ENCODE data around the gene DDX23. TPM values are rescaled to one million over a fixed set of nuclear protein-coding genes. Genes with fewer than 3 reads are reported as not detected.
A peak's percentile ranks its signal among the peaks of the same experiment; 100 is the strongest.

The DDX23 gene
- polyA plus RNA-seq (94.6 and 96.5 TPM in 2 replicates), polyA minus RNA-seq (68.2 and 73.7 TPM in 2 replicates)

DNA sequence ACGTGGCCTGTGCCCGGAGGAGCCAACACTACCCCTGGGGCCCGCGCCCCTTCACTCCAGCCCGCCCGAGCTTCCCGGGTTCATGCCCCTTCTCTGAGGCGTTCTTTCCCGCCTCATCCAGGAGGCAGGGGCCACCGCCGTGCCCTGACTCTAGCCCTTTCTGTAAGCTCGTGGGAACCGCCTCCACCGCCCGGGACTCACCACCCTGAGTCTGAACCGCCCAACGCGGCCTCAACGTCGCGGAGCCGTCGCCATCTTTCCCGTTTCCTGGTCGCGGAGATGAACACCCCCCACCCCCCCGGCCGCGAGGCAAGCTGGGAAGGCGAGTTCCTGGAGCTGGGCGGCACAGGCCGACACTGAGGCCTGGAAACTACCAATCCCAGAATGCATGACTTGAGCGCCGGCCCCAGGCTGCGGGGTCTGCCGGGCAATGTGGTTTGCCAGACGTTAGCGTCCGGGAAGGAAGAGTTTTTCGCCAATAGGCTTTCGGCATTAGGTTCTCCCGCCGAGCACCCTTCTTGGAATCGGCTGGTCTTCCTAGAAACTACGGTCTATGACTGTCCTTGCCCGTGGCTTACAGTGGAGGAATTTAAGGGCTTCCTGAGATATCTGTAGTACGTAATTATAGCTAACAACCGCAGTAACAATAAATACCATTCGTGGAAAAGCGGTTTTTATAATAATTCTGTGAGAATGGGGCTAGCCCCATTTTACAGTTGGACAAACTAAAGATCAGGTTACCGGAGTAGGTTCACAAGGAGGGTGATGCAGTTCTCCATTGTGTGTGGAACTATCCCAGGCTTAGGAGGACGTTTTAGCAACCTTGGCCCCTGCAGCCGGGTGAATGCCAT lies at the start of gene DDX23:
TSS of gene DDX23 (minus strand) at position 281 of the 851 bp plus-strand sequence. CDS start 6,381 bp downstream, outside the sequence.
- Histone ChIP-seq H3K36me3 (ENCODE audit: insufficient read depth, low read length) (no peaks in the 10 kb centered on the region), H3K27ac (ENCODE audit: low read length) (peak within 1 kb of the TSS; percentile 72)

DNA sequence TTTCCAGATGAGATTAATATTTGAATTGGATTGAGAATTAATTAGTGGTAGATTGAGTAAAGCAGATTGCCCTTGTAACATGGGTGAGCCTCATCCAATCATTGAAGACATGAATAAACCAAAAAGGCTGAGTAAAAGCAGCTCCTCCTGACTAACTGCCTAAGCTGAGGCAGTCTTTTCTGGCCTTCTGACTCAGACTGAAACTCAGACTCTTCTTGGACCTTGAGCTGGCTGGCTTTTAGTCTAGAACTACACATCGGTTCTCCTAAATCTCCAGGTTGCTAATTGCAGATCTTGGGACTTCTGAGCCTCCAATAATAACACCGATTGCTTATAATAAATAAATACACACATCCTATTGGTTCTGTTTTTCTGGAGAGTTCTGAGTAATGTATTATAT lies 49.3 kb upstream of the DDX23 start:
- no peaks in the 10 kb centered on the region for H3K9me3 ChIP-seq (ENCODE audit: low read length)
- H3K4me3 ChIP-seq (ENCODE audit: low read length) = no peak overlapping the region
- H3K27me3 ChIP-seq (ENCODE audit: insufficient read depth, low read depth, low read length) = no peaks in the 10 kb centered on the region
- H3K79me2 ChIP-seq (replicated peaks; ENCODE audit: insufficient read depth, low read length) = no peaks in the 10 kb centered on the region
- H2AFZ ChIP-seq (ENCODE audit: low read depth, low read length) = no peak overlapping the region
- no peaks in the 10 kb centered on the region for H4K20me1 ChIP-seq (ENCODE audit: insufficient read depth)
- H3K4me2 ChIP-seq (ENCODE audit: low read length) = no peak overlapping the region
- no peaks in the 10 kb centered on the region for H3K9me2 ChIP-seq (ENCODE audit: insufficient read depth, low read length)
- H3F3A ChIP-seq (ENCODE audit: insufficient read depth, low read length, poor library complexity, severe bottlenecking) = no peaks in the 10 kb centered on the region
- H3K9ac ChIP-seq (ENCODE audit: low read length) = no peak overlapping the region
- no peak overlapping the region for H3K27ac ChIP-seq (ENCODE audit: low read length)
- no peaks in the 10 kb centered on the region for H3K36me3 ChIP-seq (ENCODE audit: insufficient read depth, low read length)
- TF ChIP-seq CTCF (IDR thresholded peaks at IDR 0.05; ENCODE audit: poor library complexity, severe bottlenecking) (no peak), EZH2 (IDR thresholded peaks at IDR 0.05; ENCODE audit: borderline replicate concordance, insufficient read depth, low read length, poor library complexity, severe bottlenecking) (no peak), POLR2AphosphoS5 (IDR thresholded peaks at IDR 0.05) (no peak), SMC3 (conservative IDR thresholded peaks at IDR 0.05; ENCODE audit: poor library complexity) (no peak), EP300 (conservative IDR thresholded peaks at IDR 0.05; ENCODE audit: poor library complexity, severe bottlenecking) (no peak)
- TF ChIP-seq, protein P1, sequence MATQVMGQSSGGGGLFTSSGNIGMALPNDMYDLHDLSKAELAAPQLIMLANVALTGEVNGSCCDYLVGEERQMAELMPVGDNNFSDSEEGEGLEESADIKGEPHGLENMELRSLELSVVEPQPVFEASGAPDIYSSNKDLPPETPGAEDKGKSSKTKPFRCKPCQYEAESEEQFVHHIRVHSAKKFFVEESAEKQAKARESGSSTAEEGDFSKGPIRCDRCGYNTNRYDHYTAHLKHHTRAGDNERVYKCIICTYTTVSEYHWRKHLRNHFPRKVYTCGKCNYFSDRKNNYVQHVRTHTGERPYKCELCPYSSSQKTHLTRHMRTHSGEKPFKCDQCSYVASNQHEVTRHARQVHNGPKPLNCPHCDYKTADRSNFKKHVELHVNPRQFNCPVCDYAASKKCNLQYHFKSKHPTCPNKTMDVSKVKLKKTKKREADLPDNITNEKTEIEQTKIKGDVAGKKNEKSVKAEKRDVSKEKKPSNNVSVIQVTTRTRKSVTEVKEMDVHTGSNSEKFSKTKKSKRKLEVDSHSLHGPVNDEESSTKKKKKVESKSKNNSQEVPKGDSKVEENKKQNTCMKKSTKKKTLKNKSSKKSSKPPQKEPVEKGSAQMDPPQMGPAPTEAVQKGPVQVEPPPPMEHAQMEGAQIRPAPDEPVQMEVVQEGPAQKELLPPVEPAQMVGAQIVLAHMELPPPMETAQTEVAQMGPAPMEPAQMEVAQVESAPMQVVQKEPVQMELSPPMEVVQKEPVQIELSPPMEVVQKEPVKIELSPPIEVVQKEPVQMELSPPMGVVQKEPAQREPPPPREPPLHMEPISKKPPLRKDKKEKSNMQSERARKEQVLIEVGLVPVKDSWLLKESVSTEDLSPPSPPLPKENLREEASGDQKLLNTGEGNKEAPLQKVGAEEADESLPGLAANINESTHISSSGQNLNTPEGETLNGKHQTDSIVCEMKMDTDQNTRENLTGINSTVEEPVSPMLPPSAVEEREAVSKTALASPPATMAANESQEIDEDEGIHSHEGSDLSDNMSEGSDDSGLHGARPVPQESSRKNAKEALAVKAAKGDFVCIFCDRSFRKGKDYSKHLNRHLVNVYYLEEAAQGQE (IDR thresholded peaks at IDR 0.05; ENCODE audit: borderline replicate concordance) = no peak

More for the DNA sequence above, at the start of gene DDX23:
- Histone ChIP-seq H3F3A (ENCODE audit: insufficient read depth, low read length, poor library complexity, severe bottlenecking) (no peaks in the 10 kb centered on the region), H2AFZ (ENCODE audit: low read depth, low read length) (peak within 1 kb of the TSS; percentile 69), H3K9me3 (ENCODE audit: low read length) (no peaks in the 10 kb centered on the region), H3K27me3 (ENCODE audit: insufficient read depth, low read depth, low read length) (no peaks in the 10 kb centered on the region), H3K9ac (ENCODE audit: low read length) (peak within 1 kb of the TSS; percentile 88), H4K20me1 (ENCODE audit: insufficient read depth) (no peaks in the 10 kb centered on the region), H3K4me2 (ENCODE audit: low read length) (peak within 1 kb of the TSS; percentile 78), H3K4me3 (ENCODE audit: low read length) (peak within 1 kb of the TSS; percentile 95), H3K9me2 (ENCODE audit: insufficient read depth, low read length) (no peaks in the 10 kb centered on the region), H3K79me2 (replicated peaks; ENCODE audit: insufficient read depth, low read length) (peaks cover 21% of the 10 kb centered on the region)
- TF ChIP-seq CTCF (IDR thresholded peaks at IDR 0.05; ENCODE audit: poor library complexity, severe bottlenecking) (peak; percentile 22), EZH2 (IDR thresholded peaks at IDR 0.05; ENCODE audit: borderline replicate concordance, insufficient read depth, low read length, poor library complexity, severe bottlenecking) (no peak), EP300 (conservative IDR thresholded peaks at IDR 0.05; ENCODE audit: poor library complexity, severe bottlenecking) (peak; percentile 63), TAF1 (IDR thresholded peaks at IDR 0.05; ENCODE audit: low read depth) (peak; percentile 43), MXI1 (conservative IDR thresholded peaks at IDR 0.05; ENCODE audit: poor library complexity, severe bottlenecking) (peak; percentile 89), POLR2AphosphoS5 (IDR thresholded peaks at IDR 0.05) (peak; percentile 91), RAD21 (conservative IDR thresholded peaks at IDR 0.05) (peak; percentile 30), SMC3 (conservative IDR thresholded peaks at IDR 0.05; ENCODE audit: poor library complexity) (peak; percentile 35)
- TF ChIP-seq, protein P1 (IDR thresholded peaks at IDR 0.05; ENCODE audit: borderline replicate concordance) = peak; percentile 80
